Natural killer cell (primary cell): Measurements from ENCODE around the gene TUBAL3. TPM values are rescaled to one million over a fixed set of nuclear protein-coding genes. Genes with fewer than 3 reads are reported as not detected.
"Not testable (repeated sequence)": the region's sequence is repeated elsewhere in the genome, so short reads cannot be mapped to it uniquely, and the experiment has no call there.

Experiments used
- ATAC-seq, 3 donors: fragments of 150-1000 bp in 2 of 3; fragments of 200-7000 bp in 1 of 3; cut with Tn5 transposase; 1 replicate in 1 of 3; 2 replicates in 2 of 3; pipeline ENCODE4 v1.10.0; 2021; ENCODE audit warnings: mild to moderate bottlenecking in 2 of 3, moderate library complexity in 2 of 3
- DNase-seq, 2 donors: peaks; one replicate each; pipeline versions ENCODE4 v3.0.0 to v3.0.0-alpha.2; 2013 to 2021; ENCODE audit warnings: mixed read lengths in 1 of 2
- H3K27ac ChIP-seq: one replicate; pipeline ENCODE4 v1.5.1; 2013; ENCODE audit warnings: mild to moderate bottlenecking, low read length
- H3K27me3 ChIP-seq: one replicate; pipeline ENCODE4 v1.6.1; 2013; ENCODE audit warnings: low read length; ENCODE audit not compliant: control insufficient read depth, insufficient read depth
- H3K36me3 ChIP-seq: one replicate; pipeline ENCODE4 v1.6.1; 2013; ENCODE audit warnings: low read length; ENCODE audit not compliant: control insufficient read depth, insufficient read depth
- H3K4me1 ChIP-seq: one replicate; pipeline ENCODE4 v1.6.1; 2013; ENCODE audit warnings: low read length; ENCODE audit not compliant: control insufficient read depth, insufficient read depth
- H3K4me3 ChIP-seq: one replicate; pipeline ENCODE4 v1.5.1; 2013; ENCODE audit warnings: low read length
- H3K9me3 ChIP-seq: one replicate; pipeline ENCODE4 v1.6.1; 2013; ENCODE audit warnings: low read length; ENCODE audit not compliant: control insufficient read depth, insufficient read depth
- H3K27ac Mint-ChIP-seq, 2 donors: one replicate each; pipeline ENCODE4 v1.8.0; 2022; ENCODE audit warnings: mild to moderate bottlenecking in 2 of 2, mixed read lengths in 2 of 2, moderate library complexity in 1 of 2
- H3K27me3 Mint-ChIP-seq, 2 donors: one replicate each; pipeline ENCODE4 v1.8.0; 2022; ENCODE audit warnings: low read depth in 2 of 2, mixed read lengths in 2 of 2
- H3K36me3 Mint-ChIP-seq: one replicate; pipeline ENCODE4 v1.8.0; 2022; ENCODE audit warnings: mixed read lengths
- H3K4me1 Mint-ChIP-seq, 2 donors: one replicate each; pipeline ENCODE4 v1.8.0; 2022; ENCODE audit warnings: mixed read lengths in 2 of 2
- H3K4me3 Mint-ChIP-seq: one replicate; pipeline ENCODE4 v1.8.0; 2022; ENCODE audit warnings: mild to moderate bottlenecking, moderate library complexity, mixed read lengths
- H3K9me3 Mint-ChIP-seq, 2 donors: one replicate each; pipeline ENCODE4 v1.8.0; 2022; ENCODE audit warnings: mixed read lengths in 2 of 2
- CTCF ChIP-seq: fragments of 200-600 bp; IDR thresholded peaks from one replicate; pipeline ENCODE4 v1.8.0; 2022; ENCODE audit warnings: antibody characterized with exemption
- WGBS: methylation state at CpG from one replicate; pipeline ENCODE4 v1.1.7; 2013; ENCODE audit warnings: missing lambda C conversion rate; ENCODE audit not compliant: insufficient coverage; 5-methylcytosine and 5-hydroxymethylcytosine counted together
- intact Hi-C: fragments of 100-400 bp; cut with micrococcal nuclease; formaldehyde crosslinking; loops from one replicate; pipeline ENCODE4 v1.14.2; 2022
- total RNA-seq, 4 donors: library from RNA; stranded (reverse); fragments of 120-200 nt in 1 of 4; gene quantifications; one replicate each; pipeline versions ENCODE4 v1.2.3 to v1.2.4, GENCODE V29; 2013 to 2022

TUBAL3 gene
- total RNA-seq, 3 donors from 2014 or later (not counting 1 experiment from before 2014, with no cell fraction given): not detected

GRCh38 chr10:5387169-5387568 lies 17.5 kb downstream of the TUBAL3 start:
- Mint-ChIP-seq H3K9me3 (peaks cover 8 to 18% of the 10 kb centered on the region in 2 donors), H3K36me3 (peaks cover 15% of the 10 kb centered on the region), H3K27me3 (no peaks in the 10 kb centered on the region), H3K27ac (no peak overlapping the region), H3K4me3 (no peak overlapping the region), H3K4me1 (no peaks in the 10 kb centered on the region)
- intact Hi-C loops: loop anchor here (10.0 kb wide), 1 partner anchor 372 kb away; no protein-coding TSS in a partner anchor
- no peaks in the 10 kb centered on the region for H3K36me3 ChIP-seq
- no peak overlapping the region for H3K27ac ChIP-seq
- no peaks in the 10 kb centered on the region for H3K4me1 ChIP-seq
- ATAC-seq: no peak
- 93% methylated on average over 4 of the region's 5 CpGs for WGBS
- no peaks in the 10 kb centered on the region for H3K27me3 ChIP-seq
- no peak overlapping the region for H3K4me3 ChIP-seq
- DNase-seq: no peak
- no peaks in the 10 kb centered on the region for H3K9me3 ChIP-seq
- no peak for TF ChIP-seq CTCF

- Histone ChIP-seq H3K4me3 (no peak overlapping the region), H3K27me3 (no peaks in the 10 kb centered on the region), H3K27ac (no peak overlapping the region), H3K36me3 (no peaks in the 10 kb centered on the region), H3K9me3 (no peaks in the 10 kb centered on the region), H3K4me1 (no peaks in the 10 kb centered on the region)
- DNase-seq: no peak
- no peaks in the 10 kb centered on the region for H3K27me3 Mint-ChIP-seq
- H3K9me3 Mint-ChIP-seq: peaks cover 4 to 8% of the 10 kb centered on the region in 2 donors
- H3K27ac Mint-ChIP-seq: no peak overlapping the region
- WGBS: 91% methylated on average over 2 of the region's 2 CpGs
- intact Hi-C loops: loop anchor here (10.0 kb wide), 1 partner anchor 370 kb away; no protein-coding TSS in a partner anchor
- no peaks in the 10 kb centered on the region for H3K36me3 Mint-ChIP-seq
- no peak for TF ChIP-seq CTCF
- no peaks in the 10 kb centered on the region for H3K4me1 Mint-ChIP-seq
- H3K4me3 Mint-ChIP-seq: no peak overlapping the region
- ATAC-seq: no peak
These were observed 19.4 kb downstream of the TUBAL3 start for GRCh38 chr10:5385224-5385623.

- H3K4me3 ChIP-seq: no peak overlapping the region
- no peaks in the 10 kb centered on the region for H3K27me3 Mint-ChIP-seq
- H3K27me3 ChIP-seq: no peaks in the 10 kb centered on the region
- H3K36me3 Mint-ChIP-seq: no peaks in the 10 kb centered on the region
- H3K4me1 ChIP-seq: no peaks in the 10 kb centered on the region
- TF ChIP-seq CTCF: no peak
- H3K9me3 Mint-ChIP-seq: no peaks in the 10 kb centered on the region
- intact Hi-C loops: loop anchor here (10.0 kb wide), 1 partner anchor 366 kb away; no protein-coding TSS in a partner anchor
- no peak overlapping the region for H3K27ac Mint-ChIP-seq
- WGBS: 80% methylated on average over 1 of the region's 2 CpGs
- H3K4me1 Mint-ChIP-seq: no peaks in the 10 kb centered on the region
- ATAC-seq (no peak), DNase-seq (no peak)
- H3K4me3 Mint-ChIP-seq: no peak overlapping the region
- H3K9me3 ChIP-seq: no peaks in the 10 kb centered on the region
- no peaks in the 10 kb centered on the region for H3K36me3 ChIP-seq
- H3K27ac ChIP-seq: no peak overlapping the region
These were observed 23.4 kb downstream of the TUBAL3 start for GRCh38 chr10:5381187-5381586.

- WGBS: 87% methylated on average over 12 of the region's 12 CpGs
- intact Hi-C loops: loop anchor here (10.0 kb wide), 1 partner anchor 366 kb away; no protein-coding TSS in a partner anchor
- H3K27me3 Mint-ChIP-seq, DNase-seq, H3K36me3 Mint-ChIP-seq, H3K27ac Mint-ChIP-seq, H3K9me3 ChIP-seq, ATAC-seq, H3K27ac ChIP-seq, H3K4me1 Mint-ChIP-seq, H3K4me3 ChIP-seq, H3K9me3 Mint-ChIP-seq, H3K36me3 ChIP-seq, H3K27me3 ChIP-seq, H3K4me3 Mint-ChIP-seq, H3K4me1 ChIP-seq: not testable (repeated sequence)
These were observed 24.2 kb downstream of the TUBAL3 start for GRCh38 chr10:5380395-5380794.

- DNase-seq, ATAC-seq, H3K27me3 ChIP-seq, H3K36me3 Mint-ChIP-seq, H3K36me3 ChIP-seq, H3K9me3 Mint-ChIP-seq, H3K4me3 ChIP-seq, H3K4me1 ChIP-seq, H3K27me3 Mint-ChIP-seq, H3K27ac ChIP-seq, H3K4me1 Mint-ChIP-seq, intact Hi-C loops, H3K4me3 Mint-ChIP-seq, H3K9me3 ChIP-seq: not testable (repeated sequence)
- peak overlapping the region in 1 of 2 donors; percentile 19 for H3K27ac Mint-ChIP-seq
- WGBS: 91% methylated on average over 5 of the region's 5 CpGs
These were observed 25.4 kb downstream of the TUBAL3 start for GRCh38 chr10:5379202-5379601.
